Measurements from ENCODE around the gene DBT.

DNA sequence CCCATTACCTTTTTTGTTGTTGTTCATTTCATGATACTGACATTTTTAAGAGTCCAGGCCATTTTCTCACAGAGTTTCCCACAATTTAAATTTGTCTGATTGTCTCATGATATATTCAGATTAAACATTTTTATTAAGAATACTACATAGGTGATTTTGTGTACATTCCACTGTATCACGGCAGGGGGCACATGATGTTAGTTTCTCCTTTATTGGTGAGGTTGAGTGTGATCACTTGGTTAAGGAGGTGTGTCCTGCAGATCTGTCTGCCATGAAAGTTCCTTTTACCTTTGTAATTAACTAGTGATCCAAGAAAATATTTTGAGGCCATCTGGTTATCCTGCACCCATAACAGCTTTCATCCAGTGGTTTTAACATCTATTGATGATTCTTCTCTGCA lies 28.2 kb upstream of the DBT start:
- TF ChIP-seq ZNF114 (tag by site-specific recombination; IDR thresholded peaks at IDR 0.05) (no peak), ZNF23 (tag by site-specific recombination; IDR thresholded peaks at IDR 0.05; ENCODE audit: borderline replicate concordance) (no peak), HOXA7 (CRISPR knock-in tag; IDR thresholded peaks at IDR 0.05; ENCODE audit: borderline replicate concordance) (no peak)
- TF ChIP-seq, protein P1, sequence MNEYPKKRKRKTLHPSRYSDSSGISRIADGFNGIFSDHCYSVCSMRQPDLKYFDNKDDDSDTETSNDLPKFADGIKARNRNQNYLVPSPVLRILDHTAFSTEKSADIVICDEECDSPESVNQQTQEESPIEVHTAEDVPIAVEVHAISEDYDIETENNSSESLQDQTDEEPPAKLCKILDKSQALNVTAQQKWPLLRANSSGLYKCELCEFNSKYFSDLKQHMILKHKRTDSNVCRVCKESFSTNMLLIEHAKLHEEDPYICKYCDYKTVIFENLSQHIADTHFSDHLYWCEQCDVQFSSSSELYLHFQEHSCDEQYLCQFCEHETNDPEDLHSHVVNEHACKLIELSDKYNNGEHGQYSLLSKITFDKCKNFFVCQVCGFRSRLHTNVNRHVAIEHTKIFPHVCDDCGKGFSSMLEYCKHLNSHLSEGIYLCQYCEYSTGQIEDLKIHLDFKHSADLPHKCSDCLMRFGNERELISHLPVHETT (tag by site-specific recombination; IDR thresholded peaks at IDR 0.05) = no peak
- TF ChIP-seq, protein P2, sequence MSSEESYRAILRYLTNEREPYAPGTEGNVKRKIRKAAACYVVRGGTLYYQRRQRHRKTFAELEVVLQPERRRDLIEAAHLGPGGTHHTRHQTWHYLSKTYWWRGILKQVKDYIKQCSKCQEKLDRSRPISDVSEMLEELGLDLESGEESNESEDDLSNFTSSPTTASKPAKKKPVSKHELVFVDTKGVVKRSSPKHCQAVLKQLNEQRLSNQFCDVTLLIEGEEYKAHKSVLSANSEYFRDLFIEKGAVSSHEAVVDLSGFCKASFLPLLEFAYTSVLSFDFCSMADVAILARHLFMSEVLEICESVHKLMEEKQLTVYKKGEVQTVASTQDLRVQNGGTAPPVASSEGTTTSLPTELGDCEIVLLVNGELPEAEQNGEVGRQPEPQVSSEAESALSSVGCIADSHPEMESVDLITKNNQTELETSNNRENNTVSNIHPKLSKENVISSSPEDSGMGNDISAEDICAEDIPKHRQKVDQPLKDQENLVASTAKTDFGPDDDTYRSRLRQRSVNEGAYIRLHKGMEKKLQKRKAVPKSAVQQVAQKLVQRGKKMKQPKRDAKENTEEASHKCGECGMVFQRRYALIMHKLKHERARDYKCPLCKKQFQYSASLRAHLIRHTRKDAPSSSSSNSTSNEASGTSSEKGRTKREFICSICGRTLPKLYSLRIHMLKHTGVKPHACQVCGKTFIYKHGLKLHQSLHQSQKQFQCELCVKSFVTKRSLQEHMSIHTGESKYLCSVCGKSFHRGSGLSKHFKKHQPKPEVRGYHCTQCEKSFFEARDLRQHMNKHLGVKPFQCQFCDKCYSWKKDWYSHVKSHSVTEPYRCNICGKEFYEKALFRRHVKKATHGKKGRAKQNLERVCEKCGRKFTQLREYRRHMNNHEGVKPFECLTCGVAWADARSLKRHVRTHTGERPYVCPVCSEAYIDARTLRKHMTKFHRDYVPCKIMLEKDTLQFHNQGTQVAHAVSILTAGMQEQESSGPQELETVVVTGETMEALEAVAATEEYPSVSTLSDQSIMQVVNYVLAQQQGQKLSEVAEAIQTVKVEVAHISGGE (tag by site-specific recombination; conservative IDR thresholded peaks at IDR 0.05; ENCODE audit: low read depth) = no peak
- TF ChIP-seq, protein P3, sequence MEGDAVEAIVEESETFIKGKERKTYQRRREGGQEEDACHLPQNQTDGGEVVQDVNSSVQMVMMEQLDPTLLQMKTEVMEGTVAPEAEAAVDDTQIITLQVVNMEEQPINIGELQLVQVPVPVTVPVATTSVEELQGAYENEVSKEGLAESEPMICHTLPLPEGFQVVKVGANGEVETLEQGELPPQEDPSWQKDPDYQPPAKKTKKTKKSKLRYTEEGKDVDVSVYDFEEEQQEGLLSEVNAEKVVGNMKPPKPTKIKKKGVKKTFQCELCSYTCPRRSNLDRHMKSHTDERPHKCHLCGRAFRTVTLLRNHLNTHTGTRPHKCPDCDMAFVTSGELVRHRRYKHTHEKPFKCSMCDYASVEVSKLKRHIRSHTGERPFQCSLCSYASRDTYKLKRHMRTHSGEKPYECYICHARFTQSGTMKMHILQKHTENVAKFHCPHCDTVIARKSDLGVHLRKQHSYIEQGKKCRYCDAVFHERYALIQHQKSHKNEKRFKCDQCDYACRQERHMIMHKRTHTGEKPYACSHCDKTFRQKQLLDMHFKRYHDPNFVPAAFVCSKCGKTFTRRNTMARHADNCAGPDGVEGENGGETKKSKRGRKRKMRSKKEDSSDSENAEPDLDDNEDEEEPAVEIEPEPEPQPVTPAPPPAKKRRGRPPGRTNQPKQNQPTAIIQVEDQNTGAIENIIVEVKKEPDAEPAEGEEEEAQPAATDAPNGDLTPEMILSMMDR (tag by site-specific recombination; IDR thresholded peaks at IDR 0.05) = no peak
- TF ChIP-seq, protein P4, sequence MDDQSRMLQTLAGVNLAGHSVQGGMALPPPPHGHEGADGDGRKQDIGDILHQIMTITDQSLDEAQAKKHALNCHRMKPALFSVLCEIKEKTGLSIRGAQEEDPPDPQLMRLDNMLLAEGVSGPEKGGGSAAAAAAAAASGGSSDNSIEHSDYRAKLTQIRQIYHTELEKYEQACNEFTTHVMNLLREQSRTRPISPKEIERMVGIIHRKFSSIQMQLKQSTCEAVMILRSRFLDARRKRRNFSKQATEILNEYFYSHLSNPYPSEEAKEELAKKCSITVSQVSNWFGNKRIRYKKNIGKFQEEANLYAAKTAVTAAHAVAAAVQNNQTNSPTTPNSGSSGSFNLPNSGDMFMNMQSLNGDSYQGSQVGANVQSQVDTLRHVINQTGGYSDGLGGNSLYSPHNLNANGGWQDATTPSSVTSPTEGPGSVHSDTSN (CRISPR knock-in tag; IDR thresholded peaks at IDR 0.05) = no peak
